HepG2 (cell line): ENCODE measurements around the gene BBS9. TPM values are rescaled to one million over a fixed set of nuclear protein-coding genes. Genes with fewer than 3 reads are reported as not detected.

Experiments
- ATAC-seq: fragments of 200-7000 bp; cut with Tn5 transposase; 3 replicates; pipeline ENCODE4 v1.9.1; 2020; ENCODE audit warnings: mild to moderate bottlenecking, moderate library complexity
- BruUV-seq: library from RNA; stranded (reverse); fragments of 400-500 nt; replicated peaks from 2 replicates; lab custom pipeline; 2021; lab: Mats Ljungman, UMichigan
- CTCF ChIA-PET: fragments of 300-600 bp; formaldehyde crosslinking; extraction: SDS; loops from one replicate; lab custom pipeline; 2021; ENCODE audit warnings: low total read pairs, inconsistent platforms, low intra/inter-chr PET ratio; lab: Yijun Ruan, JAX
- POLR2A ChIA-PET: fragments of 350-600 bp; sonication (Branson Sonifier 250); formaldehyde crosslinking; loops from one replicate; lab custom pipeline; 2020; ENCODE audit warnings: antibody characterized with exemption, inconsistent platforms; lab: Yijun Ruan, JAX
- DNase-seq: peaks from one replicate; pipeline ENCODE4 v3.0.0-alpha.2; 2015; ENCODE audit warnings: low spot score
- FAIRE-seq: peaks from 3 replicates; lab custom pipeline; 2011; peaks lifted over from hg19 to GRCh38; lab: Jason Lieb, UNC
- H2AFZ ChIP-seq: one replicate; pipeline ENCODE4 v1.6.1; 2011; ENCODE audit warnings: low read length, inconsistent platforms
- H3K27ac ChIP-seq: fragments of 300-600 bp; 3 replicates; pipeline ENCODE4 v1.8.0; 2011; ENCODE audit warnings: mixed run types, mild to moderate bottlenecking, mixed read lengths, low read length, inconsistent platforms; ENCODE audit not compliant: insufficient read depth; ENCODE audit errors: extremely low read length
- H3K27me3 ChIP-seq, 2 experiments: fragments of 200-600 bp in 1 of 2; 2 replicates in 1 of 2; 3 replicates in 1 of 2; pipeline versions ENCODE4 v1.6.0 to v1.8.0; 2011; ENCODE audit warnings: low read length in 2 of 2, mild to moderate bottlenecking in 2 of 2, moderate library complexity in 2 of 2, inconsistent platforms in 1 of 2; ENCODE audit not compliant: insufficient read depth in 2 of 2, control insufficient read depth in 1 of 2
- H3K36me3 ChIP-seq, 2 experiments: fragments of 200-600 bp in 1 of 2; replicated peaks in 1 of 2; 2 replicates in 1 of 2; 3 replicates in 1 of 2; pipeline versions ENCODE4 v1.5.1 to v1.8.0; 2011; ENCODE audit warnings: low read length in 2 of 2, inconsistent platforms in 1 of 2; ENCODE audit not compliant: insufficient read depth in 2 of 2, control insufficient read depth in 1 of 2
- H3K4me1 ChIP-seq: 2 replicates; pipeline ENCODE4 v1.5.1; 2012; ENCODE audit warnings: low read length, inconsistent platforms; ENCODE audit not compliant: insufficient read depth
- H3K4me2 ChIP-seq: 2 replicates; pipeline ENCODE4 v1.6.0; 2011; ENCODE audit warnings: low read depth, low read length, inconsistent platforms
- H3K4me3 ChIP-seq, 3 experiments: fragments of 200-600 bp in 1 of 3; sonication (generic), shearing (Covaris generic) in 1 of 3; replicated peaks in 1 of 3; 2 replicates each; pipeline ENCODE4 v1.5.1; 2011 to 2016; ENCODE audit warnings: low read length in 3 of 3, inconsistent platforms in 2 of 3, low read depth in 2 of 3, mild to moderate bottlenecking in 2 of 3, control low read depth in 1 of 3, mixed read lengths in 1 of 3; ENCODE audit not compliant: insufficient read depth in 1 of 3
- H3K79me2 ChIP-seq: one replicate; pipeline ENCODE4 v1.6.1; 2011; ENCODE audit warnings: low read length, inconsistent platforms; ENCODE audit not compliant: insufficient read depth
- H3K9ac ChIP-seq: 2 replicates; pipeline ENCODE4 v1.6.0; 2011; ENCODE audit warnings: mild to moderate bottlenecking, low read depth, low read length, inconsistent platforms; ENCODE audit not compliant: insufficient read depth
- H3K9me3 ChIP-seq: 2 replicates; pipeline ENCODE4 v1.5.1; 2012; ENCODE audit warnings: mild to moderate bottlenecking, low read length
- H4K20me1 ChIP-seq: 2 replicates; pipeline ENCODE4 v1.6.0; 2011; ENCODE audit warnings: inconsistent platforms, mild to moderate bottlenecking, low read length, moderate library complexity; ENCODE audit not compliant: insufficient read depth
- ARID2 ChIP-seq: sonication (generic); formaldehyde crosslinking; IDR thresholded peaks from 2 replicates; pipeline ENCODE4 v1.8.1; 2022; ENCODE audit warnings: mild to moderate bottlenecking, missing genetic modification reagents, borderline replicate concordance
- EED ChIP-seq: sonication (generic); formaldehyde crosslinking; IDR thresholded peaks from 2 replicates; pipeline ENCODE4 v1.5.0; 2020; ENCODE audit warnings: mild to moderate bottlenecking, missing genetic modification reagents
- GPBP1L1 ChIP-seq: sonication (generic); formaldehyde crosslinking; IDR thresholded peaks from 2 replicates; pipeline ENCODE4 v1.5.0; 2020; ENCODE audit warnings: mild to moderate bottlenecking, missing genetic modification reagents
- KLF9 ChIP-seq: IDR thresholded peaks from 2 replicates; pipeline ENCODE4 v1.6.1; 2016; ENCODE audit warnings: low read depth
- PAX8 ChIP-seq: sonication (generic); formaldehyde crosslinking; IDR thresholded peaks from 2 replicates; pipeline ENCODE4 v1.8.0; 2022; ENCODE audit warnings: mild to moderate bottlenecking, missing genetic modification reagents, borderline replicate concordance
- RXRA ChIP-seq: sonication (generic); formaldehyde crosslinking; IDR thresholded peaks from 2 replicates; pipeline ENCODE4 v1.5.1; 2020; ENCODE audit warnings: missing genetic modification reagents
- SRSF1 ChIP-seq: fragments of 200-400 bp; formaldehyde crosslinking; optimal IDR thresholded peaks from 2 replicates; pipeline ENCODE3; 2017; ENCODE audit warnings: mild to moderate bottlenecking, low read depth, low read length, moderate library complexity
- ZBTB3 ChIP-seq: sonication (generic); formaldehyde crosslinking; IDR thresholded peaks from 2 replicates; pipeline ENCODE4 v1.4.0; 2020; ENCODE audit warnings: low read depth, mild to moderate bottlenecking, moderate library complexity, missing genetic modification reagents, borderline replicate concordance
- ZNF572 ChIP-seq: sonication (generic); formaldehyde crosslinking; IDR thresholded peaks from 2 replicates; pipeline ENCODE4 v1.5.1; 2020; ENCODE audit warnings: mild to moderate bottlenecking, missing genetic modification reagents
- ZNF577 ChIP-seq: sonication (generic); formaldehyde crosslinking; IDR thresholded peaks from 2 replicates; pipeline ENCODE4 v1.4.0; 2020; ENCODE audit warnings: mild to moderate bottlenecking, low read depth, missing genetic modification reagents, borderline replicate concordance
- WGBS: methylation state at CpG from one replicate; pipeline ENCODE4 v1.1.6; 2017; ENCODE audit warnings: low lambda C conversion rate; 5-methylcytosine and 5-hydroxymethylcytosine counted together
- in situ Hi-C: cut with HindIII; loops from 2 replicates; pipeline ENCODE4 v1.10.0; 2017; ENCODE audit warnings: low pct_unique_long_range_greater_than_20kb; ENCODE audit not compliant: extremely low pct_ligation_motif_present
- intact Hi-C: fragments of 100-400 bp; cut with micrococcal nuclease; formaldehyde crosslinking; loops from one replicate; pipeline ENCODE4 v1.10.0; 2022; ENCODE audit not compliant: unreplicated experiment
- polyA plus RNA-seq, 8 experiments: library from polyadenylated mRNA; depleted of rRNA in 3 of 8; stranded (reverse) in 7 of 8; unstranded in 1 of 8; fragments of >200 nt; fragmentation: Illumina TruSeq in 4 of 8; extraction: Trizol in 4 of 8; gene quantifications; 2 replicates each; pipeline versions ENCODE4 v1.2.1 to v1.2.3, GENCODE V29; 2011 to 2016; ENCODE audit warnings: low read depth in 4 of 8, missing spikeins in 1 of 8, mixed read lengths in 1 of 8; ENCODE audit not compliant: insufficient read depth in 1 of 8
- total RNA-seq, 5 experiments: library from RNA; depleted of rRNA; stranded (reverse); fragments of >200 nt; fragmentation: Illumina TruSeq; extraction: Trizol; gene quantifications; 2 replicates each; pipeline ENCODE4 v1.2.3, GENCODE V29; 2016; ENCODE audit warnings: low read depth in 1 of 5
- TF ChIP-seq, protein P1 (sequence below): sonication (generic); formaldehyde crosslinking; IDR thresholded peaks from 2 replicates; pipeline ENCODE4 v1.8.0; 2022; ENCODE audit warnings: mild to moderate bottlenecking, missing genetic modification reagents, borderline replicate concordance

Gene BBS9
- total and polyA plus RNA-seq, 2 of the 13 experiments (the other 11 are each of a cell fraction or from before 2014, with no cell fraction given) = 5.1 to 7.8 TPM

DNA sequence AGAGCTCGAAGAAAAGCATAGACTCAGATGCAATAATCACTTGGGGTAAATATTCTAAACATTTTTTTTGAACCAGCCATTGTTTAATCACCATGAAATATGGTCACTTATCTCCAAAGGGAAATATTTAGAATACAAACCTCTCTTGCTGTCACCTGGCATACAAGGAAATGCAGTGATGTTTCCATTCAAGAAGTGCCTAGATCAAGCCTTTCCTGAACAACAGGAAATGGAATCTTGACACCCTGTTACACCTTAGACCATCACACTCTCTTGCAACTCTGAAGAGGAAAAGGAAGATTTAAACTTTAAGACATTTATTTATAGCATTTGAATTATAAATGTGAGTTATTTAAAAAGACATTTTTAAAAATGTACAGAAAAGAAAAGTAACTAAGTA is 512.9 kb downstream of the BBS9 start:
- H3K9ac ChIP-seq = no peak overlapping the region
- H3K9me3 ChIP-seq = no peaks in the 10 kb centered on the region
- H3K4me1 ChIP-seq = no peaks in the 10 kb centered on the region
- BruUV-seq = no TSS peak
- H4K20me1 ChIP-seq = no peaks in the 10 kb centered on the region
- TF ChIP-seq GPBP1L1 (no peak), ZNF577 (CRISPR knock-in tag) (no peak), KLF9 (CRISPR knock-in tag) (no peak), EED (no peak), ZNF572 (no peak), PAX8 (CRISPR knock-in tag) (no peak), ZBTB3 (CRISPR knock-in tag) (no peak), SRSF1 (no peak), ARID2 (no peak), RXRA (CRISPR knock-in tag) (no peak)
- TF ChIP-seq, protein P1, sequence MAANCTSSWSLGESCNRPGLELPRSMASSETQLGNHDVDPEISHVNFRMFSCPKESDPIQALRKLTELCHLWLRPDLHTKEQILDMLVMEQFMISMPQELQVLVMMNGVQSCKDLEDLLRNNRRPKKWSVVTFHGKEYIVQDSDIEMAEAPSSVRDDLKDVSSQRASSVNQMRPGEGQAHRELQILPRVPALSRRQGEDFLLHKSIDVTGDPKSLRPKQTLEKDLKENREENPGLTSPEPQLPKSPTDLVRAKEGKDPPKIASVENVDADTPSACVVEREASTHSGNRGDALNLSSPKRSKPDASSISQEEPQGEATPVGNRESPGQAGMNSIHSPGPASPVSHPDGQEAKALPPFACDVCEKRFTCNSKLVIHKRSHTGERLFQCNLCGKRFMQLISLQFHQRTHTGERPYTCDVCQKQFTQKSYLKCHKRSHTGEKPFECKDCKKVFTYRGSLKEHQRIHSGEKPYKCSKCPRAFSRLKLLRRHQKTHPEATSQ (CRISPR knock-in tag) = no peak
- ChIA-PET CTCF (no interaction called here), POLR2A (no interaction called here)
- FAIRE-seq (no peak), DNase-seq (no peak), ATAC-seq (no peak)
- no peak overlapping the region for H3K4me3 ChIP-seq
- H3K36me3 ChIP-seq = no peaks in the 10 kb centered on the region
- 12% methylated on average over 1 of the region's 1 CpG for WGBS
- H2AFZ ChIP-seq = no peak overlapping the region
- H3K4me2 ChIP-seq = no peak overlapping the region
- no peaks in the 10 kb centered on the region for H3K27me3 ChIP-seq
- no peaks in the 10 kb centered on the region for H3K79me2 ChIP-seq
- no peak overlapping the region for H3K27ac ChIP-seq
- in situ Hi-C loops (no loop called here), intact Hi-C loops (no loop called here)
